Keratinocyte (primary cell): ENCODE results near the gene WARS2. TPM values are rescaled to one million over a fixed set of nuclear protein-coding genes. Genes with fewer than 3 reads are reported as not detected.
"Not testable (repeated sequence)": the region's sequence is repeated elsewhere in the genome, so short reads cannot be mapped to it uniquely, and the experiment has no call there.

Experiments
- DNase-seq: peaks from one replicate; pipeline ENCODE4 v3.0.0-alpha.2; 2011; ENCODE audit warnings: low read depth, missing footprints, low spot score
- FAIRE-seq: peaks from 2 replicates; lab custom pipeline; 2011; peaks lifted over from hg19 to GRCh38; lab: Jason Lieb, UNC
- H2AFZ ChIP-seq: 2 replicates; pipeline ENCODE4 v1.6.0; 2012; ENCODE audit warnings: low read length, control low read depth, inconsistent platforms; ENCODE audit not compliant: control insufficient read depth
- H3K27ac ChIP-seq: 2 replicates; pipeline ENCODE4 v1.5.1; 2011; ENCODE audit warnings: low read length; ENCODE audit not compliant: control insufficient read depth, insufficient read depth
- H3K27me3 ChIP-seq: 3 replicates; pipeline ENCODE4 v1.6.0; 2011; ENCODE audit warnings: low read length; ENCODE audit not compliant: control insufficient read depth, insufficient read depth; ENCODE audit errors: extremely low read depth
- H3K36me3 ChIP-seq, 2 experiments: 2 replicates in 1 of 2; 3 replicates in 1 of 2; pipeline ENCODE4 v1.5.1; 2011; ENCODE audit warnings: low read length in 2 of 2, mild to moderate bottlenecking in 1 of 2; ENCODE audit not compliant: control insufficient read depth in 2 of 2, insufficient read depth in 2 of 2; ENCODE audit errors: extremely low read depth in 1 of 2
- H3K4me1 ChIP-seq: 3 replicates; pipeline ENCODE4 v1.5.1; 2011; ENCODE audit warnings: low read length; ENCODE audit not compliant: control insufficient read depth, insufficient read depth; ENCODE audit errors: extremely low read depth
- H3K4me2 ChIP-seq: 3 replicates; pipeline ENCODE4 v1.6.0; 2011; ENCODE audit warnings: low read depth, low read length; ENCODE audit not compliant: control insufficient read depth, insufficient read depth; ENCODE audit errors: extremely low read depth
- H3K4me3 ChIP-seq, 3 experiments: fragments of 200-600 bp in 1 of 3; sonication (generic) in 1 of 3; 2 replicates in 2 of 3; 3 replicates in 1 of 3; pipeline ENCODE4 v1.5.1; 2011 to 2016; ENCODE audit warnings: low read length in 3 of 3, mild to moderate bottlenecking in 3 of 3, control low read depth in 2 of 3, inconsistent platforms in 1 of 3, low read depth in 1 of 3, mixed read lengths in 1 of 3, mixed run types in 1 of 3, moderate library complexity in 1 of 3; ENCODE audit not compliant: control insufficient read depth in 2 of 3, insufficient read depth in 2 of 3; ENCODE audit errors: extremely low read depth in 1 of 3
- H3K79me2 ChIP-seq: 2 replicates; pipeline ENCODE4 v1.6.0; 2012; ENCODE audit warnings: low read length; ENCODE audit not compliant: control insufficient read depth, insufficient read depth
- H3K9ac ChIP-seq: 3 replicates; pipeline ENCODE4 v1.6.0; 2011; ENCODE audit warnings: low read length; ENCODE audit not compliant: control insufficient read depth, insufficient read depth; ENCODE audit errors: extremely low read depth
- H3K9me1 ChIP-seq: 3 replicates; pipeline ENCODE4 v1.6.0; 2011; ENCODE audit warnings: low read length; ENCODE audit not compliant: control insufficient read depth, insufficient read depth; ENCODE audit errors: extremely low read depth
- H3K9me3 ChIP-seq: 2 replicates; pipeline ENCODE4 v1.5.1; 2012; ENCODE audit warnings: low read depth, low read length; ENCODE audit not compliant: control insufficient read depth
- H4K20me1 ChIP-seq: 3 replicates; pipeline ENCODE4 v1.6.0; 2011; ENCODE audit warnings: low read length; ENCODE audit not compliant: control insufficient read depth, insufficient read depth; ENCODE audit errors: extremely low read depth
- EZH2 ChIP-seq: IDR thresholded peaks from one replicate; pipeline ENCODE4 v1.6.1; 2012; ENCODE audit warnings: inconsistent platforms, mild to moderate bottlenecking, low read length, moderate library complexity
- dilution Hi-C: fragments of 300-500 bp; cut with MboI; formaldehyde crosslinking; loops from one replicate; pipeline ENCODE4 v1.7.0; 2020; ENCODE audit warnings: low sequenced_read_pairs; ENCODE audit not compliant: extremely low pct_ligation_motif_present
- polyA plus RNA-seq, 5 experiments: library from polyadenylated mRNA; depleted of rRNA in 3 of 5; stranded (reverse) in 3 of 5; stranded (forward) in 1 of 5; unstranded in 1 of 5; fragments of >200 nt; gene quantifications; 1 replicate in 1 of 5; 2 replicates in 3 of 5; 3 replicates in 1 of 5; pipeline versions ENCODE4 v1.2.1 to v1.2.3, GENCODE V29; 2011 to 2012; ENCODE audit warnings: missing spikeins in 2 of 5, low read depth in 1 of 5, low replicate concordance in 1 of 5
- TF ChIP-seq, protein P1 (sequence below), 3 experiments: IDR thresholded peaks in 1 of 3; conservative IDR thresholded peaks in 1 of 3; optimal IDR thresholded peaks in 1 of 3; 2 replicates in 2 of 3; 3 replicates in 1 of 3; pipeline versions ENCODE3 to v1.5.1; 2011; ENCODE audit warnings: low read length in 3 of 3, mild to moderate bottlenecking in 3 of 3, moderate library complexity in 2 of 3, control low read depth in 1 of 3, inconsistent platforms in 1 of 3; ENCODE audit not compliant: insufficient read depth in 2 of 3; ENCODE audit errors: extremely low read depth in 1 of 3

WARS2 gene
- polyA plus RNA-seq, 1 donor (not counting 4 experiments of a cell fraction or from before 2014, with no cell fraction given) = 10.3 TPM

DNA sequence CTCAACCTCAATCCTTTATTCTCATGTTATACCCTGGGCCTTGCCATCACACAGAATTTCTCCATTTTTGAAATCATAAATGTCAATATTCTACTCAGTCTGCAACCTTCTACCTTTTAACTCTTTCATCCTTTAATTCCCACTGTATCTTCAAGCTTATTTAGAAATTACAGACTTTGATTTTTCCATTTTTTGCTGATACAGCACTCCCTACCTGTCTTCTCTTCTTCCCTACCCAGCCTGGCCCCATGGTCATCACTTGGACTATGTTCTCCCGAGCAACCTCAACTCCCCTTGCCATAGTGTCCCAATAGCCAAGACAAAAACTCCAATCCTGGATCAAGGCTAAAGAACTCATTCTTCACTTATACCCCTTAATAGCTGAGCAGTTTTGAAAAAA lies 14.6 kb downstream of the WARS2 start:
- no peaks in the 10 kb centered on the region for H3K79me2 ChIP-seq
- H3K9me1 ChIP-seq = no peaks in the 10 kb centered on the region
- no peaks in the 10 kb centered on the region for H3K9me3 ChIP-seq
- FAIRE-seq = no peak
- no peak overlapping the region for H3K27ac ChIP-seq
- no peak overlapping the region for H2AFZ ChIP-seq
- no peaks in the 10 kb centered on the region for H3K4me1 ChIP-seq
- H3K4me2 ChIP-seq = no peak overlapping the region
- no peaks in the 10 kb centered on the region for H3K27me3 ChIP-seq
- H3K4me3 ChIP-seq = no peak overlapping the region
- dilution Hi-C loops = no loop called here
- no peaks in the 10 kb centered on the region for H4K20me1 ChIP-seq
- no peak for DNase-seq
- TF ChIP-seq, protein P1, sequence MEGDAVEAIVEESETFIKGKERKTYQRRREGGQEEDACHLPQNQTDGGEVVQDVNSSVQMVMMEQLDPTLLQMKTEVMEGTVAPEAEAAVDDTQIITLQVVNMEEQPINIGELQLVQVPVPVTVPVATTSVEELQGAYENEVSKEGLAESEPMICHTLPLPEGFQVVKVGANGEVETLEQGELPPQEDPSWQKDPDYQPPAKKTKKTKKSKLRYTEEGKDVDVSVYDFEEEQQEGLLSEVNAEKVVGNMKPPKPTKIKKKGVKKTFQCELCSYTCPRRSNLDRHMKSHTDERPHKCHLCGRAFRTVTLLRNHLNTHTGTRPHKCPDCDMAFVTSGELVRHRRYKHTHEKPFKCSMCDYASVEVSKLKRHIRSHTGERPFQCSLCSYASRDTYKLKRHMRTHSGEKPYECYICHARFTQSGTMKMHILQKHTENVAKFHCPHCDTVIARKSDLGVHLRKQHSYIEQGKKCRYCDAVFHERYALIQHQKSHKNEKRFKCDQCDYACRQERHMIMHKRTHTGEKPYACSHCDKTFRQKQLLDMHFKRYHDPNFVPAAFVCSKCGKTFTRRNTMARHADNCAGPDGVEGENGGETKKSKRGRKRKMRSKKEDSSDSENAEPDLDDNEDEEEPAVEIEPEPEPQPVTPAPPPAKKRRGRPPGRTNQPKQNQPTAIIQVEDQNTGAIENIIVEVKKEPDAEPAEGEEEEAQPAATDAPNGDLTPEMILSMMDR (optimal IDR thresholded peaks at IDR 0.05 in 1 of 3, IDR thresholded peaks at IDR 0.05 in 1 of 3, conservative IDR thresholded peaks at IDR 0.05 in 1 of 3; ENCODE audit: extremely low read depth in 1 of 3, insufficient read depth in 2 of 3, low read length in 3 of 3) = no peak
- no peak for TF ChIP-seq EZH2
- no peaks in the 10 kb centered on the region for H3K36me3 ChIP-seq
- no peak overlapping the region for H3K9ac ChIP-seq

DNA sequence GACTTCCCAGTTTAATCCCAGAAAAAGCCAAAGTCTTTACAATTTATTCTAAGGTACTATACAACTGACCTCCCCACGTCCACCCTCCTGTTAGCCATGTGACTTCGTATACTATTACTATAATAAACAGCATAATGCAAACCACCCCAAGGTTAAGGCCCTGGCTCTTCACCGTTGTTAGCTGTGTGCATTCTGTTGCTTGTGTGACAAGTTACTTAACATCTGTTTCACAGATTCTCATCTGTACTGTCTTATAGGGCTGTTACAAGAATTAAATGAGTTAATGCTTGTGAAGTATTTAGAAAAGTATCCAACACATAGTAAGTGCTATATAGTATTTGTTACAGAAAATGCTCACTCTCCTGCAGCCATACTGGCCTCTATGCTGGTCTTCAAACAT lies 15.7 kb downstream of the WARS2 start:
- Histone ChIP-seq H3K36me3 (no peaks in the 10 kb centered on the region), H4K20me1 (no peaks in the 10 kb centered on the region), H3K4me3 (no peak overlapping the region), H3K9me3 (no peaks in the 10 kb centered on the region), H3K4me2 (no peak overlapping the region), H3K27me3 (no peaks in the 10 kb centered on the region), H3K79me2 (no peaks in the 10 kb centered on the region), H3K4me1 (no peaks in the 10 kb centered on the region), H3K27ac (no peak overlapping the region), H2AFZ (no peak overlapping the region), H3K9me1 (no peaks in the 10 kb centered on the region), H3K9ac (no peak overlapping the region)
- FAIRE-seq (no peak), DNase-seq (no peak)
- dilution Hi-C loops = no loop called here
- no peak for TF ChIP-seq EZH2
- TF ChIP-seq, protein P1 (optimal IDR thresholded peaks at IDR 0.05 in 1 of 3, IDR thresholded peaks at IDR 0.05 in 1 of 3, conservative IDR thresholded peaks at IDR 0.05 in 1 of 3; ENCODE audit: extremely low read depth in 1 of 3, insufficient read depth in 2 of 3, low read length in 3 of 3) = no peak

DNA sequence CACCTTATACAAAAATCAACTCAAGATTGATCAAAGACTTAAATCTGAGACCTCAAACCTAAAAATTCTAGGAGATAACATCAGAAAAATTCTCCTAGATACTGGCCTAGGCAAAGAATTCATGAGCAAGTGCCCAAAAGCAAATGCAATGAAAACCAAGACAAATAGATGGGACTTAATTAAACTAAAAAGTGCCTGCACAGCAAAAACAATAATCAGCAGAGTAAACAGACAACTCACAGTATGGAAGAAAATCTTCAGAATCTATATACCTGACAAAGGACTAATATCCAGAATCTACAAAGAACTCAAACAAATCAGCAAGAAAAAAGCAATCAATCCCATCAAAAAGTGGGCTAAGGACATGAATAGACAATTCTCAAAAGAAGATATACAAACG lies 18.6 kb downstream of the WARS2 start:
- H3K9me1 ChIP-seq, H3K4me2 ChIP-seq, H2AFZ ChIP-seq, H3K9me3 ChIP-seq, H3K4me3 ChIP-seq, H3K36me3 ChIP-seq, FAIRE-seq, H3K27me3 ChIP-seq, H3K9ac ChIP-seq, DNase-seq, H3K79me2 ChIP-seq, H4K20me1 ChIP-seq, H3K27ac ChIP-seq, H3K4me1 ChIP-seq, dilution Hi-C loops: not testable (repeated sequence)
